ENCODE measurements around the gene PIMREG.

GRCh38 chr17:6422654-6423241 lies 21.5 kb upstream of the PIMREG start:
- no peak for TF ChIP-seq CTCF (IDR thresholded peaks at IDR 0.05; ENCODE audit: insufficient read depth, low read length, poor library complexity, severe bottlenecking)
- TF ChIP-seq EZH2phosphoT487 (conservative IDR thresholded peaks at IDR 0.05; ENCODE audit: low read length), result no peak

All from SU-DHL-6 (cell line).